HEK293 (cell line): Measurements from ENCODE around the gene VEGFA.

ENCODE experiments used
- CTCF ChIA-PET: fragments of 350-600 bp; formaldehyde crosslinking; extraction: SDS; loops from one replicate; lab custom pipeline; 2021; ENCODE audit warnings: antibody characterized with exemption; lab: Yijun Ruan, JAX
- POLR2A ChIA-PET: fragments of 300-600 bp; formaldehyde crosslinking; extraction: SDS; loops from one replicate; lab custom pipeline; 2020; ENCODE audit warnings: antibody characterized with exemption, inconsistent platforms; lab: Yijun Ruan, JAX
- H3K27ac ChIP-seq: fragments of 200-500 bp; sonication (Bioruptor generic); 2 replicates; pipeline ENCODE4 v1.5.1; 2014; ENCODE audit warnings: low read depth, low read length, control low read depth, inconsistent platforms; ENCODE audit errors: extremely low read depth
- H3K36me3 ChIP-seq, 2 experiments: fragments of 200-500 bp in 1 of 2; sonication (Bioruptor generic) in 1 of 2; 1 replicate in 1 of 2; 2 replicates in 1 of 2; pipeline ENCODE4 v1.5.1; 2014 to 2017; ENCODE audit warnings: inconsistent platforms in 2 of 2, low read length in 2 of 2; ENCODE audit not compliant: control insufficient read depth in 2 of 2, insufficient read depth in 1 of 2
- H3K4me1 ChIP-seq: fragments of 200-500 bp; sonication (Bioruptor generic); 2 replicates; pipeline ENCODE4 v1.5.1; 2014; ENCODE audit warnings: mild to moderate bottlenecking, low read length, inconsistent platforms; ENCODE audit not compliant: control insufficient read depth, insufficient read depth
- H3K4me3 ChIP-seq: 2 replicates; pipeline ENCODE4 v1.5.1; 2011; ENCODE audit warnings: low read depth, mild to moderate bottlenecking, control low read depth, low read length, moderate library complexity
- H3K9me3 ChIP-seq: fragments of 200-500 bp; sonication (Bioruptor generic); 2 replicates; pipeline ENCODE4 v1.5.1; 2014; ENCODE audit warnings: low read depth, low read length, inconsistent platforms; ENCODE audit not compliant: control insufficient read depth, insufficient read depth
- AEBP2 ChIP-seq: fragments of 450-650 bp; formaldehyde crosslinking; IDR thresholded peaks from 2 replicates; pipeline ENCODE4 v1.5.1; 2016; ENCODE audit warnings: missing biosample characterization, missing genetic modification characterization, borderline replicate concordance
- HOXA7 ChIP-seq: sonication (generic); formaldehyde crosslinking; IDR thresholded peaks from 2 replicates; pipeline ENCODE4 v1.8.1; 2022; ENCODE audit warnings: missing genetic modification reagents, borderline replicate concordance
- OSR2 ChIP-seq: fragments of 450-650 bp; formaldehyde crosslinking; IDR thresholded peaks from 2 replicates; pipeline ENCODE4 v1.5.1; 2016; ENCODE audit warnings: missing biosample characterization, missing genetic modification characterization
- RBAK ChIP-seq: fragments of 450-650 bp; formaldehyde crosslinking; IDR thresholded peaks from 2 replicates; pipeline ENCODE4 v1.5.1; 2016; ENCODE audit warnings: missing biosample characterization, missing genetic modification characterization
- SCRT1 ChIP-seq: fragments of 450-650 bp; formaldehyde crosslinking; IDR thresholded peaks from 2 replicates; pipeline ENCODE4 v1.5.1; 2016; ENCODE audit warnings: missing biosample characterization, missing genetic modification characterization, borderline replicate concordance
- YY1 ChIP-seq: fragments of 450-650 bp; formaldehyde crosslinking; IDR thresholded peaks from 2 replicates; pipeline ENCODE4 v1.5.1; 2018; ENCODE audit warnings: missing biosample characterization, missing genetic modification characterization
- ZNF114 ChIP-seq: fragments of 450-650 bp; formaldehyde crosslinking; IDR thresholded peaks from 2 replicates; pipeline ENCODE4 v1.5.0; 2017; ENCODE audit warnings: missing biosample characterization, missing genetic modification characterization
- ZNF302 ChIP-seq: fragments of 450-650 bp; formaldehyde crosslinking; IDR thresholded peaks from 2 replicates; pipeline ENCODE4 v1.5.1; 2016; ENCODE audit warnings: missing biosample characterization, missing genetic modification characterization, low read depth
- ZNF335 ChIP-seq: fragments of 450-650 bp; formaldehyde crosslinking; conservative IDR thresholded peaks from 2 replicates; pipeline ENCODE4 v1.5.1; 2016; ENCODE audit warnings: missing biosample characterization, missing genetic modification characterization
- ZNF513 ChIP-seq: fragments of 450-650 bp; IDR thresholded peaks from 2 replicates; pipeline ENCODE4 v1.5.1; 2018; ENCODE audit warnings: missing biosample characterization, missing genetic modification characterization
- ZNF518A ChIP-seq: fragments of 450-650 bp; formaldehyde crosslinking; conservative IDR thresholded peaks from 2 replicates; pipeline ENCODE4 v1.5.1; 2016; ENCODE audit warnings: low read depth, missing biosample characterization, missing genetic modification characterization
- ZNF529 ChIP-seq: fragments of 450-650 bp; formaldehyde crosslinking; IDR thresholded peaks from 2 replicates; pipeline ENCODE4 v1.5.1; 2017; ENCODE audit warnings: missing genetic modification characterization, missing biosample characterization; ENCODE audit not compliant: insufficient replicate concordance
- ZNF561 ChIP-seq: fragments of 450-650 bp; IDR thresholded peaks from 2 replicates; pipeline ENCODE4 v1.5.1; 2018; ENCODE audit warnings: missing biosample characterization, missing genetic modification characterization, borderline replicate concordance
- ZNF571 ChIP-seq: fragments of 450-650 bp; formaldehyde crosslinking; IDR thresholded peaks from 2 replicates; pipeline ENCODE4 v1.5.0; 2017; ENCODE audit warnings: missing biosample characterization, missing genetic modification characterization
- ZNF596 ChIP-seq: fragments of 450-650 bp; IDR thresholded peaks from 2 replicates; pipeline ENCODE4 v1.5.0; 2018; ENCODE audit warnings: missing biosample characterization, mild to moderate bottlenecking, missing genetic modification characterization, moderate library complexity
- ZNF623 ChIP-seq: fragments of 450-650 bp; formaldehyde crosslinking; IDR thresholded peaks from 2 replicates; pipeline ENCODE4 v1.5.1; 2016; ENCODE audit warnings: missing biosample characterization, missing genetic modification characterization
- ZNF626 ChIP-seq: fragments of 450-650 bp; sonication (Bioruptor Pico); formaldehyde crosslinking; IDR thresholded peaks from 2 replicates; pipeline ENCODE4 v1.5.1; 2018; ENCODE audit warnings: missing biosample characterization, missing genetic modification characterization, inconsistent platforms
- ZNF768 ChIP-seq: fragments of 450-650 bp; formaldehyde crosslinking; IDR thresholded peaks from 2 replicates; pipeline ENCODE4 v1.5.1; 2018; ENCODE audit warnings: missing biosample characterization, mild to moderate bottlenecking, missing genetic modification characterization

VEGFA gene

GRCh38 chr6:43793875-43794242, 23.8 kb downstream of the VEGFA start:
- Histone ChIP-seq H3K36me3 (no peaks in the 10 kb centered on the region), H3K4me1 (no peaks in the 10 kb centered on the region), H3K4me3 (no peak overlapping the region), H3K9me3 (no peaks in the 10 kb centered on the region), H3K27ac (no peak overlapping the region)
- ChIA-PET POLR2A (no interaction called here), CTCF (interaction anchor here (1.4 to 3.5 kb wide), 4 partner anchors 20 to 126 kb away, joined by 4 to 23 read pairs (median 6); partner anchors contain the start of gene VEGFA)
- TF ChIP-seq ZNF561 (tag by site-specific recombination), result no peak
- no peak for TF ChIP-seq RBAK
- no peak for TF ChIP-seq ZNF302 (tag by site-specific recombination)
- no peak for TF ChIP-seq ZNF518A (tag by site-specific recombination)
- no peak for TF ChIP-seq ZNF529 (tag by site-specific recombination)
- TF ChIP-seq ZNF623 (tag by site-specific recombination), result no peak
- TF ChIP-seq ZNF571, result no peak

- Histone ChIP-seq H3K4me1 (no peaks in the 10 kb centered on the region), H3K4me3 (no peak overlapping the region), H3K36me3 (no peaks in the 10 kb centered on the region), H3K27ac (no peak overlapping the region), H3K9me3 (no peaks in the 10 kb centered on the region)
- POLR2A ChIA-PET, result no interaction called here
- TF ChIP-seq HOXA7 (CRISPR knock-in tag), result no peak
- no peak for TF ChIP-seq AEBP2 (tag by site-specific recombination)
- no peak for TF ChIP-seq ZNF596 (tag by site-specific recombination)
- TF ChIP-seq OSR2, result no peak
- TF ChIP-seq ZNF114, result no peak
- TF ChIP-seq ZNF335, result no peak
- TF ChIP-seq ZNF513, result no peak
- no peak for TF ChIP-seq ZNF626 (tag by site-specific recombination)
- TF ChIP-seq YY1 (tag by site-specific recombination), result no peak
- no peak for TF ChIP-seq ZNF768 (tag by site-specific recombination)
- no peak for TF ChIP-seq SCRT1 (tag by site-specific recombination)
- CTCF ChIA-PET, result interaction anchor here (1.0 to 2.5 kb wide), 2 partner anchors 21 to 23 kb away, joined by 3 to 18 read pairs; no protein-coding TSS in a partner anchor
These were observed 25.4 kb downstream of the VEGFA start for GRCh38 chr6:43795421-43795820.
